HepG2 (cell line): ENCODE data around the gene ANKRD6. TPM values are rescaled to one million over a fixed set of nuclear protein-coding genes. Genes with fewer than 3 reads are reported as not detected.

Experiments used
- PHF8 ChIP-seq: sonication (generic); formaldehyde crosslinking; IDR thresholded peaks from 2 replicates; pipeline ENCODE4 v1.5.0; 2020; ENCODE audit warnings: missing genetic modification reagents
- SP4 ChIP-seq: sonication (generic); formaldehyde crosslinking; IDR thresholded peaks from 2 replicates; pipeline ENCODE4 v1.8.1; 2023; ENCODE audit warnings: mild to moderate bottlenecking, missing genetic modification reagents
- ZBTB7A ChIP-seq: sonication (generic); formaldehyde crosslinking; IDR thresholded peaks from 2 replicates; pipeline ENCODE4 v1.8.0; 2022; ENCODE audit warnings: mild to moderate bottlenecking, missing genetic modification reagents
- ZNF430 ChIP-seq: sonication (generic); formaldehyde crosslinking; IDR thresholded peaks from 2 replicates; pipeline ENCODE4 v1.9.0; 2021; ENCODE audit warnings: mild to moderate bottlenecking, missing genetic modification reagents
- ZNF546 ChIP-seq: sonication (generic); formaldehyde crosslinking; conservative IDR thresholded peaks from 2 replicates; pipeline ENCODE4 v1.8.1; 2023; ENCODE audit warnings: mild to moderate bottlenecking, missing genetic modification reagents
- ZNF563 ChIP-seq: sonication (generic); formaldehyde crosslinking; IDR thresholded peaks from 2 replicates; pipeline ENCODE4 v1.8.0; 2022; ENCODE audit warnings: mild to moderate bottlenecking, moderate library complexity, missing genetic modification reagents
- ZNF678 ChIP-seq: sonication (generic); formaldehyde crosslinking; IDR thresholded peaks from 2 replicates; pipeline ENCODE4 v1.4.0; 2020; ENCODE audit warnings: mild to moderate bottlenecking, missing genetic modification reagents
- ZNF800 ChIP-seq: sonication (generic); formaldehyde crosslinking; IDR thresholded peaks from 2 replicates; pipeline ENCODE4 v1.4.0; 2020; ENCODE audit warnings: missing genetic modification reagents
- polyA plus RNA-seq, 8 experiments: library from polyadenylated mRNA; depleted of rRNA in 3 of 8; stranded (reverse) in 7 of 8; unstranded in 1 of 8; fragments of >200 nt; fragmentation: Illumina TruSeq in 4 of 8; extraction: Trizol in 4 of 8; gene quantifications; 2 replicates each; pipeline versions ENCODE4 v1.2.1 to v1.2.3, GENCODE V29; 2011 to 2016; ENCODE audit warnings: low read depth in 4 of 8, missing spikeins in 1 of 8, mixed read lengths in 1 of 8; ENCODE audit not compliant: insufficient read depth in 1 of 8
- total RNA-seq, 5 experiments: library from RNA; depleted of rRNA; stranded (reverse); fragments of >200 nt; fragmentation: Illumina TruSeq; extraction: Trizol; gene quantifications; 2 replicates each; pipeline ENCODE4 v1.2.3, GENCODE V29; 2016; ENCODE audit warnings: low read depth in 1 of 5
- TF ChIP-seq, protein P1 (sequence below): sonication (generic); formaldehyde crosslinking; IDR thresholded peaks from 2 replicates; pipeline ENCODE4 v1.4.0; 2020; ENCODE audit warnings: missing genetic modification reagents

ANKRD6 gene
- total and polyA plus RNA-seq, 2 of the 13 experiments (the other 11 are each of a cell fraction or from before 2014, with no cell fraction given), result 0.18 to 0.36 TPM

- TF ChIP-seq ZNF800 (0 out of 2 replicates have a peak, but pooled peaks have one; percentile 32), ZBTB7A (CRISPR knock-in tag) (0 out of 2 replicates have a peak, but pooled peaks have one; percentile 40), ZNF563 (CRISPR knock-in tag) (0 out of 2 replicates have a peak, but pooled peaks have one; percentile 55), ZNF546 (CRISPR knock-in tag) (no peak), ZNF430 (CRISPR knock-in tag) (0 out of 2 replicates have a peak, but pooled peaks have one; percentile 33), ZNF678 (peak; percentile 57; the same call in 1 of the 2 replicates), PHF8 (CRISPR knock-in tag) (0 out of 2 replicates have a peak, but pooled peaks have one; percentile 2), SP4 (CRISPR knock-in tag) (peak; percentile 62; the same call in 1 of the 2 replicates)
- TF ChIP-seq, protein P1, sequence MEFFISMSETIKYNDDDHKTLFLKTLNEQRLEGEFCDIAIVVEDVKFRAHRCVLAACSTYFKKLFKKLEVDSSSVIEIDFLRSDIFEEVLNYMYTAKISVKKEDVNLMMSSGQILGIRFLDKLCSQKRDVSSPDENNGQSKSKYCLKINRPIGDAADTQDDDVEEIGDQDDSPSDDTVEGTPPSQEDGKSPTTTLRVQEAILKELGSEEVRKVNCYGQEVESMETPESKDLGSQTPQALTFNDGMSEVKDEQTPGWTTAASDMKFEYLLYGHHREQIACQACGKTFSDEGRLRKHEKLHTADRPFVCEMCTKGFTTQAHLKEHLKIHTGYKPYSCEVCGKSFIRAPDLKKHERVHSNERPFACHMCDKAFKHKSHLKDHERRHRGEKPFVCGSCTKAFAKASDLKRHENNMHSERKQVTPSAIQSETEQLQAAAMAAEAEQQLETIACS (CRISPR knock-in tag), result peak; percentile 82
Measured at GRCh38 chr6:89412071-89413005, 20.6 kb upstream of the ANKRD6 start, which contains the start of gene RRAGD (continued).
